ENCODE data around the gene SORCS3. TPM values are rescaled to one million over a fixed set of nuclear protein-coding genes. Genes with fewer than 3 reads are reported as not detected.

SORCS3 gene
- total and polyA plus RNA-seq, 9 of the 15 experiments (the other 6 are each of a cell fraction or from before 2014, with no cell fraction given): not detected

- TF ChIP-seq HMG20B (CRISPR knock-in tag; IDR thresholded peaks at IDR 0.05): no peak
- no peak for TF ChIP-seq CHAMP1 (IDR thresholded peaks at IDR 0.05)
Observed at GRCh38 chr10:104897696-104898095, 256.6 kb downstream of the SORCS3 start (continued).

- H3K9ac ChIP-seq (ENCODE audit: insufficient read depth in 1 of 2, low read depth in 2 of 2, low read length in 2 of 2): no peak overlapping the region
- H3K36me3 ChIP-seq (ENCODE audit: control insufficient read depth, insufficient read depth, low read length): no peaks in the 10 kb centered on the region
- no peak overlapping the region for H3K4me2 ChIP-seq (ENCODE audit: insufficient read depth, low read length)
- H3K27ac ChIP-seq (ENCODE audit: extremely low read depth, low read depth, low read length): no peak overlapping the region
- intact Hi-C loops (cut with micrococcal nuclease) (no loop called here), in situ Hi-C loops (cut with MboI) (no loop called here)
- no peak for DNase-seq (ENCODE audit: extremely low read depth in 1 of 4, low spot score in 3 of 4)
- no peak for FAIRE-seq
- H2AFZ ChIP-seq (ENCODE audit: low read depth, low read length): no peak overlapping the region
- H3K9me1 ChIP-seq (ENCODE audit: control insufficient read depth, insufficient read depth, low read length): no peaks in the 10 kb centered on the region
- no peaks in the 10 kb centered on the region for H3K79me2 ChIP-seq (ENCODE audit: control insufficient read depth, insufficient read depth, low read length)
- ChIA-PET POLR2A (no interaction called here), CTCF (ENCODE audit: low intra/inter-chr PET ratio) (no interaction called here)
- BruUV-seq (replicated peaks): no TSS peak
- H3K4me3 ChIP-seq: no peak overlapping the region
- no peaks in the 10 kb centered on the region for H3K27me3 ChIP-seq (ENCODE audit: control insufficient read depth in 2 of 2, insufficient read depth in 2 of 2, low read length in 2 of 2)
- no peaks in the 10 kb centered on the region for H3K4me1 ChIP-seq (replicated peaks in 1 of 2; ENCODE audit: control insufficient read depth in 2 of 2, insufficient read depth in 2 of 2, low read length in 2 of 2)
- H3K9me3 ChIP-seq (replicated peaks; ENCODE audit: control insufficient read depth, insufficient read depth, low read depth, low read length): no peaks in the 10 kb centered on the region
- no peaks in the 10 kb centered on the region for H4K20me1 ChIP-seq (replicated peaks; ENCODE audit: control insufficient read depth, insufficient read depth, low read length)
- no peak for ATAC-seq
- TF ChIP-seq ZFPM2 (CRISPR knock-in tag; IDR thresholded peaks at IDR 0.05) (no peak), ZNF76 (CRISPR knock-in tag; IDR thresholded peaks at IDR 0.05; ENCODE audit: borderline replicate concordance) (no peak), HNRNPL (IDR thresholded peaks at IDR 0.05; ENCODE audit: low read depth, low read length) (no peak), MAFG (tag; conservative IDR thresholded peaks at IDR 0.05) (no peak), ZNF79 (CRISPR knock-in tag; IDR thresholded peaks at IDR 0.05; ENCODE audit: low read depth) (no peak), POLR2AphosphoS5 (IDR thresholded peaks at IDR 0.05; ENCODE audit: control insufficient read depth, insufficient read depth, low read depth, low read length) (no peak), PHF21A (IDR thresholded peaks at IDR 0.05; ENCODE audit: borderline replicate concordance, low read depth) (no peak), USF2 (CRISPR knock-in tag; IDR thresholded peaks at IDR 0.05) (no peak), PRDM10 (IDR thresholded peaks at IDR 0.05; ENCODE audit: partially characterized antibody) (no peak), BRCA1 (IDR thresholded peaks at IDR 0.05) (no peak), BRCA1 (CRISPR knock-in tag; IDR thresholded peaks at IDR 0.05) (no peak), SRSF1 (IDR thresholded peaks at IDR 0.05; ENCODE audit: low read depth, low read length) (no peak), HDAC1 (IDR thresholded peaks at IDR 0.05) (no peak), RBM22 (IDR thresholded peaks at IDR 0.05; ENCODE audit: low read depth, low read length, poor library complexity, severe bottlenecking) (no peak), ETS2 (tag; IDR thresholded peaks at IDR 0.05; ENCODE audit: borderline replicate concordance, poor library complexity, severe bottlenecking) (no peak)
Observed at GRCh38 chr10:104899779-104900178, 258.7 kb downstream of the SORCS3 start.

Data from K562 (cell line).